Measurements from ENCODE around the gene CYGB.

Gene CYGB

DNA sequence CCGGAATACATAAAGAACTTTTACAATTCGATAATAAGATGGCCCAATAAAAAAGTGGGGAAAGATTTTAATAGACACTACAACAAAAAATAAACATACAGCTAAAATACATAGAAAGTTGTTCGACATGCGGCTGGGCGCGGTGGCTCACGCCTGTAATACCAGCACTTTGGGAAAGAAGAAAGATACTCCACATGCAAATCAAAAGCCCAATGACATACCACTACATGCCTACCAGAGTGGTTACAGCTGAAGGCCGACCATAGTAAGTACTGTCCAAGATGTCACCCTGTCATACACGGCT lies 11.7 kb upstream of the CYGB start:
- no peak for DNase-seq

DNA sequence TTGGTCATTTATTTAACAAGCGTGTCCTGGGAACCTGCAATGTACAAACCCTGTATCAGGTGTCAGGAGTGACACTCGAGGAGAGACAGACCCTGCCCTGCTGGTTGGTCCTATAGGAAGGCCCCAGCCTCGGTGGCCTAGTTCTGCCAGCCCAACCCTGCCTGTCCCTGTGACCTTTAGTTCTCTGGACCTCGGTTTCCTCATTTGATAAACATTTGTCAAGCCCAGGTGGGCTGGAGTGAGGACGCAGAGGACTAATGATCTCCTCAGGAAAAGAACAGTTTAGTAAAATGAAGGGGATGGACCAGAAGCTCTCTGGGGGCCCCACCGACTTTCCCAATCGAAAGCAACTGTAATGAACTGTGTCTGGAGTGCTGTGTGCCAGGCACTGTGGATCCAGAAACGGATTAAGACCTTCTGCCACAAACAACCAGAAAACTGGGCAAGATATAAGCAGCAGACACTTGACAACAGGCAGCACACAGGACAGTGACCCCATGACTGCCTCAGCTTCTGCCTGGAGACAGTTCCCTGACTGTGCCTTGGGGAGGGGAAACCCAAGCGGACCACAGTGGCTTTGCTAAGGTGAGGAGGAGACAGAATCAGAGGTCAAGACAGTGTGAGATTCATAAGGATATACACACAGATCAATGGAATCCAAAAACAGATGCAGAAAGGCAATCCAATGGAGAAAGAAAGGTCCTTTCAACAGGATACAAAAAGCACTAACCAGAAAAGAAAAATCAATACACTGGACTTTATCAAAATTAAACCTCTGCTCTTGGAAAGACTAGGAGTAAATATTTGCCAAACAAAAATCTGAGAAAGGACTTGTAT lies 11.1 kb upstream of the CYGB start:
- DNase-seq = no peak

- DNase-seq = no peak
Measured at GRCh38 chr17:76547642-76548202, 10.2 kb upstream of the CYGB start.

- DNase-seq = peak; percentile 73
Measured at GRCh38 chr17:76547183-76547641, 9.7 kb upstream of the CYGB start.

GRCh38 chr17:76546556-76547182 lies 9.2 kb upstream of the CYGB start:
- DNase-seq = peak; percentile 95

- no peak for DNase-seq
Measured at GRCh38 chr17:76545918-76546555, 8.5 kb upstream of the CYGB start.

- DNase-seq = no peak
Measured at GRCh38 chr17:76544546-76545365, 7.2 kb upstream of the CYGB start.

DNA sequence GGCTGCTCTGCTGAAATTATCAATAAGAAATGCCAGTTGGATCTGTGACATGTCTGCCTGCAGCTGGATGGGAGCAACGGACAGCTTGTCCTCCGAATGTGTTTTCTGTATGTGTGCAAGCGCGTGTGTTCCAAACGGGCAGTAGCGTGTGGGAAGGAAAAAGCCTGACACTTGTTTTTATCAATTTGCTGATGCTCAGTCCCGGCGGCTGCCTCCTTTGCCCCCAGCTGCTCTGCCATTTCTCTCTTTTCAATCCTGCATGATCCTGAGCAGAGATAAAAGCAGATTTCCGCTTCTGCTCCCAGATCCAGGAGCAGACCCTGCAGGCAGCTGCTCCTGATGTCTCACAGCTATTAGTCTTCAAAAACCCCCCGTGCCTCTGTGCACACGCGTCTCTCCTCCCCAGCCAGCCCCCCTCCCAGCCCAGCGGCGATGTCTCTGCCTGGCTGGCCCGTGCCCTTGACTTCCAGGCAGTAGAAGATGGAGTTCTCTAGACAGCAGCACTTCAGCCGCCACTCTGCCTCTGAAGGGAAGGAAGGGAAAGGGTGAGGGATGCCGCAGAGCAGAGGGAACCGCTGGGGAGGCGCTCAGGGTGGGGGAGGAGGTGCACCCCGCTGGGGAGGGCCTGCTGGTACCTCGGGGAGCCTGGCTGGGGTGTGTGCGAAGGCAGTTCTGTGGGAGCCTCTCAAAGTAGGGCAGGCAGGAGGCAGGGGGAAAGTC lies 6.5 kb upstream of the CYGB start:
- DNase-seq = no peak

GRCh38 chr17:76543482-76543825 lies 5.9 kb upstream of the CYGB start:
- no peak for DNase-seq

DNA sequence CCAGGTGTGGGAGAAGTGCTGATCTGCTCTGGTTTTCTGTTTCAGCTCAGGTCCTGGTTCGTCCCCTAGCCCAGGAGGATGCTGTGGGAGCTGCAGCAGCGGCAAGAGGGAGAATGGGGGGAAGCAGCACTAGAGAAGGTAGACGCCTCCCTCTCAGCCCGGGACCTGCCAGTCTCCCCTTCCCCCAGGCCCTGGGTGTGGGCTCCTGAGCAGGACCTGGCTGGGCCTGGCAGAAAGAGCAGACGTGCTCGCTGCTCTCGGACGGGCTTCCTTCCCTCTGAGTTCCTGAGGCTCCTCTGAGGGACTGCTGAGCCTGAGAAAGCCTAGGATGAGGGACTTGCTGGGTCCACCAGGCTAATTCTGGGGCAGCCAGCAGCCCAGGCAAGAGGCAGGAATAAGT lies 5.5 kb upstream of the CYGB start:
- DNase-seq = no peak

- no peak for DNase-seq
Measured at GRCh38 chr17:76542566-76542971, 5.1 kb upstream of the CYGB start.

- no peak for DNase-seq
Measured at GRCh38 chr17:76541739-76542454, 4.4 kb upstream of the CYGB start.

DNA sequence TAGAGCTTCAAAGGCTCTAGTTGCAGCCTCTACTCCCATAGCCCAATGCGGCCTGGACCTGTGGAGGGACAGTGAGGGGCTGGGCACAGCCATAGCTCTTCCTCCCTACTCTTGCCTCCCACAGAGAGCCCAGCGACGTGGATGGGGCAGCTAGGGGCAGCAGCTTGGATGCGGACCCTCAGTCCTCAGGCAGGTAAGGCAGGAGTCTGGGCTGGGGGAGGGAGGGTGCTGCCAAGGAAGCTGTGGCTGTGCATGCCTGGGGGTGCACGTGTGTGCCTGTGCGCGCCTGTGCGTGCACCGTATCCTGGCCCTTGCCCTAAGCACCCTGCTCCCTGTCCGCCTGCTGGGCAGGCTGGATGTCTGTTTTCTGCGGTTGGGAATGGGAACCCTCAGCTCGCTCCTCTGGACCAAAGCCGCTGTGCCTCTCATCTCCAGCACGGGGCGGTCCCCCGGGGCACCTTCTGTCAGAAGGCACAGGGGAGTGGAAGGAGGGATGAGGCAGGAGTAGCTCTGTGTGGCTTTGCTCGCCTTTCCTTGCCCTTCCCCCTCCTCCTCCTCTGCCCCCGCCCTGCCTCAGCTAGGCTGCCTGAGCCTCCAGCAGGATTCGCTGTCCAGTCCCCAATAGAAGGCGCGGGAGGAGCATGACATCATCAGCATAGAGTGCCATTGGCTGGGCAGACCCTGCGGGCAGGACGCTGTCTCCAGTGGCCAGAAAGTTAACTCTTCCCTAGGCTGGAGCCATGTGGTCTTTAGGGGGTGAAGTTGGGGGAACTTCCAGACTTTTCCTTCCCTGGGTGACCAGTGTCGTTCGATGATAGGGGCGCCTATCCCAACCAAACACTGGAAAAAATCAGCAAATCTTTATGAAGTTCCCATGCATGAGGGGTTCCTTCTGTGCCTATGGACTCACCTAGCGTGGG lies 3.1 kb upstream of the CYGB start:
- peak; percentile 95 for DNase-seq

DNA sequence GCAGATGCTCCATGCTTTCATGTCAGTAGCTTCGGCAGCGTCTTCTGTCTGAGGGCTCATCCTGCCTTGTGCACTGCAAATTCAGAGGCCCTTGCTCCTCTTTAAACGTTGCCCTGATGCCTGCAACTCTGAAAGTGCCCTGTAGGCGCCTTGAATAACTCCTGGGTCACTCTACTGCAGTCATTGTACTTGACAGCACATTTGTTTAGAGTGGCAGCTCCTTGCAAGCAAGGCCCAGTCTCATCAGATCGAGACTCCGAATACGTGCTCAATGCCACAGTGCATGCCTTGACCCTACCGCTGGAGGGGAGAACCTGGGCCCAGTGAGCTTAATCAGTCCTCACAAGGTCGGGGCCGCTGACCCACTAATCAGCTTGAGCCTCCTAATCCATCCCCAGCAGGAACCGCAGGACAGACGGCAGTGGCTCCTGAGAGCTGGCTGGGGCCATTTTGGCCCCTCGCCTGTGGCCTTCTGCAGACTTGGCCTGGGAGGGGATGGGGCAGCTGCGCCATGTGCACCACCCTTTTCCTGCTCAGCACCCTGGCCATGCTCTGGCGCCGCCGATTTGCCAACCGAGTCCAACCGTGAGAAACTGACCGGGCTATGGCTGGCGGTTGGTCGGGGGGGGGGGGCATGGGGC lies 2.2 kb upstream of the CYGB start, which contains the start of gene PRCD:
TSS of gene PRCD (plus strand) at position 414 of the 641 bp plus-strand sequence. CDS start at position 512, 98 bp downstream.
- no peak for DNase-seq

DNA sequence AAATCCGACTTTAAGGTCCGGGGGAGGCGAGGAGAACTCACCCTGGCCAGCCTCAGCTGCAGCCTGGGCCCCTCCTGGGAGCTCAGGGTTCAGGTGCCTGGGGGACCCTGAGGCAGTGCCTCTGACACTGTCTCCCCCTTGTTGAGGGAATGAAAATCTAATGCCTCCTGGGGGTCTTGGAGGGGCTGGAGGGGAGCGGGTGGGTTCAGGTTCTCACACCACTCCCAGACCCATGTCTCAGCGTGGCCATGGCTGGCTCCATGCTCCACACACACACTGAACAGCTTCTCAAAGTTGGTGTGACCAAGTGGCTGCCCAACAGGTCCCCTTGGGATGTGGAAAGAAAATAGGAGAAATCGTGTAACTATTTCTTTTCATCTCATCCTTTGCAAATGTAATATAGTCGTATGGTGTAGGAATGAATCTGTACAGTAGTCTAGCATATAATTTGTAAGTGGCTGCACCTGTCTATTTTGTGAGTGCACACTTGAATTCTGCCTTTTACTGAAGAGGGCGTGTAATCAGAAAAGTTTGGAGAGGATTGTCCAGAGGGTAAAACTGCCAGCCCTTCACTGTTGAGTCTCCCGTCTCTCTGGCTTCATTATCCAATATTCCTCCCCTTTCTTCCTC lies 1.5 kb upstream of the CYGB start:
- no peak for DNase-seq

DNA sequence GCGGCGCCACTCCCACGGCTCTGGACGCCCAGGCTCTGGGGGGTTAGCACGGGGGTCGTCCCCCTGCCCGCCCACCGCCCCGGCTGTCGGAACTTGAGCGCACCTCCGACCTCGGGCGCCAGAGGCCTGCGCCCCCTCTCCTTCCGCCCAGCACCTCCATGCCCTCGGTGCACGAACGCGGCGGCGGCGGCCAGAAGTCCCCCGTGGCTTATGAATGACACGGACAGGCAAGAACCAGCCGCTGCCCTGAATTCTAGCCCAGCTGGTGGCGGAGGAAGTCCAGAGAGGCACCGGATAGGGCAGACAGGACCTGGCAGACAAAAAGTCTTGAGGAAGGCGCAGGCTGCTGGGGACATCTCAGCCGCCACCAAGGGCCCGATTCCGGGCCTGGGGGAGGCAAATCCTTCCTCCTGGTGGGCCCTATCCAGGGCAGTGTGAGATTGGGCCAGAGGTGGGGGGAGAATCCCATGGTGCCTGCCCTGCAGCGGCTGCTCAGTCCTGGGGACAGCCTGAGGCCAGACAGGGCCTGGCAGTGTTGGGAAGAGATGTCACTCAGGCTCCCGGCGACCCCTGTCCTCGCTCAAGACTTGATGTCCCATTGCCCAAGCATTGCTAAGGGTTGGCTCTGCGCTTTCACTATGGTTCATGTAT lies 897 bp upstream of the CYGB start:
- no peak for DNase-seq

DNA sequence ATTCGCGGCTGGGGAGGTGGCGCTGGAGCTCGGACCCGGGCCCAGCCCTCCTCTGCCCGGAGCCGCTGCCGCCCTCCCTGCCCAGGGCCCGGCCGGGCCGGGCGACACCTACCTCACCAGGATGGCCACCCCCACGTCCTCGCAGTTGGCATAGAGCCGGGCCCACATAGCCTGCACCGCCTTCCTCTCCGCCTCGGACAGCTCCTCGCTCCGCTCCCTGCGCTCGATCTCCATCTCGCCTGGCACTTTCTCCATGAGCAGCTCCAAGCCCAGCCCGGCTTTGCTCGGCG lies 276 bp downstream of the CYGB start:
- peak; percentile 31 for DNase-seq

- no peak for DNase-seq
Measured at GRCh38 chr17:76536511-76537287, 810 bp downstream of the CYGB start.

All from fibroblast of skin of right biceps (primary cell).